ENCODE results near the gene ATXN2. TPM values are rescaled to one million over a fixed set of nuclear protein-coding genes. Genes with fewer than 3 reads are reported as not detected.
"Not testable (repeated sequence)": the region's sequence is repeated elsewhere in the genome, so short reads cannot be mapped to it uniquely, and the experiment has no call there.

The ATXN2 gene
- total RNA-seq, 1 donor from 2014 or later = 57.3 TPM

DNA sequence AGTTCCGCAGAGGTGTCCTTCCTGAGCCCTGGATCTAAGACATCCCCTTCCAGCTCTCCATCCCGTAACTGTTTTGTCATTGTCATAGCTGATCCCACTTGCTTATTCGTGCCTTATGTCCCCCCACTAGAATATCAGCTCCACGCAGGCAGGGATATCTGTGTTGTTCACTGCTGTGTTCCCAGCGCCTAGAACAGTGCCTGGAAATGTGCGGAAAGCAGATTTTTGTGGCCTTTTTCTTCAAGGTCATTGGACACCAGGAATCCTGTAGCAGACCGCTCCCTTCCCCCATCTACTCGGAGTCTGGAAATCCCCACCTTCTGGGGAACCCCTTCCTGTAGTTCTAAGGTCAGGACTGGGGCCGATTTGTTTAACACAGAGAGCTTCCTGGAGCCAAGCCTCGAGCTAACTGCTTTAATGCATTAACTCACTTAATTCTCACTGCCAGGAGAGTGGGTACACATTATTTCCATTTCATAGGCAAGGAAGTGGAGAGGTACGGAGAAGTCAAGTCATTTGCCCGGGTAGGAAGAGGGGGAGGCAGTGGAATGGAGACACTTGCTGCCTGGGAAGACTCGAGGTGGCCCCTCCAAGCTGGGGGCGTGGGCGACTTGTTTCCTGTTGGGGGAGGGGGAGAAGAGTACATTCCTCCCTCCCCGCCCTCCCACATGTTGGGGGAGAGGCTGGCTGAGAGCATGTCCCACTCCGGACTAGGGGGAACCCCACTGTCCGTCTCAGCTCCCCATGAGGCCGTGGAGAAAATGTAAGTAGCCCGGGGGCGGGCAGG lies 194.6 kb downstream of the ATXN2 start:
- DNase-seq = peak; percentile 49
- ATAC-seq = no peak
- intact Hi-C loops (cut with micrococcal nuclease) = no loop called here

DNA sequence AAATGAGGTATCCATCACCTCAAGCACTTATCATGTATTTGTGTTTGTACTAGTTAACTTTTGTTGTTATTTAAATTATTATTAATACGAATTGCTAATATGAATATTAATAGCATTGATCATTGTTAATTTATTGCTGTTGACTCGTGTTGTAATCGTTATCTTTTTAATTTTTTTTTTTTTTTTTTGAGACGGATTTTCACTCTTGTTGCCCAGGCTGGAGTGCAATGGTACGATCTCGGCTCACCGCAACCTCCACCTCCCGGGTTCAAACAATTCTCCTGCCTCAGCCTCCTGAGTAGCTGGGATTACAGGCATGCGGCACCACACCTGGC lies 196.7 kb downstream of the ATXN2 start:
- intact Hi-C loops (cut with micrococcal nuclease) = loop anchor here (2.0 kb wide), 1 partner anchor 48 kb away; no protein-coding TSS in a partner anchor
- ATAC-seq, DNase-seq: not testable (repeated sequence)

Other genes starting within 250 kb of the ATXN2 start
- gene PHETA1, start 230.2 kb downstream of the ATXN2 start, total RNA-seq = 28.6 TPM
- gene SH2B3, start 193.4 kb downstream of the ATXN2 start, total RNA-seq = 45.1 TPM
- gene BRAP, start 86.6 kb upstream of the ATXN2 start, total RNA-seq = 16.4 TPM
- 35.8 TPM for gene ACAD10, start 86.7 kb upstream of the ATXN2 start, total RNA-seq
- gene ALDH2, start 167.6 kb upstream of the ATXN2 start, total RNA-seq = 410 TPM
- 24.8 TPM for gene MAPKAPK5, start 242.9 kb upstream of the ATXN2 start, total RNA-seq